HepG2 (cell line): ENCODE results near the gene AP1M2. TPM values are rescaled to one million over a fixed set of nuclear protein-coding genes. Genes with fewer than 3 reads are reported as not detected.

ENCODE experiments used
- CEBPB ChIP-seq: IDR thresholded peaks from 2 replicates; pipeline ENCODE4 v1.6.1; 2011; ENCODE audit warnings: low read depth, low read length, improper control_type of control experiment, borderline replicate concordance
- ERF ChIP-seq: IDR thresholded peaks from 2 replicates; pipeline ENCODE4 v1.6.1; 2018; ENCODE audit warnings: missing biosample characterization, missing genetic modification reagents
- FOXM1 ChIP-seq: sonication (generic); formaldehyde crosslinking; IDR thresholded peaks from 2 replicates; pipeline ENCODE4 v1.5.0; 2020; ENCODE audit warnings: missing genetic modification reagents
- IRF9 ChIP-seq: sonication (generic); formaldehyde crosslinking; IDR thresholded peaks from 2 replicates; pipeline ENCODE4 v1.8.0; 2022; ENCODE audit warnings: missing genetic modification reagents, mild to moderate bottlenecking, borderline replicate concordance
- MBD4 ChIP-seq: IDR thresholded peaks from 2 replicates; pipeline ENCODE4 v1.6.1; 2012; ENCODE audit warnings: low read length, inconsistent platforms, borderline replicate concordance
- MXD3 ChIP-seq: IDR thresholded peaks from 2 replicates; pipeline ENCODE4 v1.6.1; 2016; ENCODE audit warnings: mild to moderate bottlenecking, missing biosample characterization, missing genetic modification reagents
- NKX3-1 ChIP-seq: sonication (generic); formaldehyde crosslinking; IDR thresholded peaks from 2 replicates; pipeline ENCODE4 v1.5.0; 2020; ENCODE audit warnings: missing genetic modification reagents
- NR2F1 ChIP-seq, 2 experiments: fragments of 450-650 bp in 1 of 2; formaldehyde crosslinking in 1 of 2; IDR thresholded peaks; 2 replicates each; pipeline versions ENCODE4 v1.5.0 to v1.6.1; 2016 to 2020; ENCODE audit warnings: mild to moderate bottlenecking in 1 of 2, missing compliant biosample characterization in 1 of 2, missing genetic modification reagents in 1 of 2, moderate library complexity in 1 of 2
- PATZ1 ChIP-seq: sonication (generic); formaldehyde crosslinking; IDR thresholded peaks from 2 replicates; pipeline ENCODE4 v1.4.0; 2020; ENCODE audit warnings: missing genetic modification reagents
- POGZ ChIP-seq: sonication (generic); formaldehyde crosslinking; IDR thresholded peaks from 2 replicates; pipeline ENCODE4 v1.4.0; 2020; ENCODE audit warnings: mild to moderate bottlenecking, missing genetic modification reagents
- POLR2G ChIP-seq: fragments of 200-400 bp; formaldehyde crosslinking; IDR thresholded peaks from 2 replicates; pipeline ENCODE4 v1.6.1; 2018; ENCODE audit warnings: mild to moderate bottlenecking, low read depth, low read length, moderate library complexity
- SIN3A ChIP-seq: IDR thresholded peaks from 2 replicates; pipeline ENCODE4 v1.6.1; 2011; ENCODE audit warnings: low read depth, mild to moderate bottlenecking, control low read depth, low read length, borderline replicate concordance
- TBX3 ChIP-seq: fragments of 450-650 bp; IDR thresholded peaks from 2 replicates; pipeline ENCODE4 v1.6.1; 2017; ENCODE audit warnings: antibody characterized with exemption, mild to moderate bottlenecking, inconsistent platforms, borderline replicate concordance
- TOE1 ChIP-seq: sonication (generic); formaldehyde crosslinking; IDR thresholded peaks from 2 replicates; pipeline ENCODE4 v1.4.0; 2020; ENCODE audit warnings: mild to moderate bottlenecking, missing genetic modification reagents
- USF2 ChIP-seq, 2 experiments: sonication (generic) in 1 of 2; formaldehyde crosslinking in 1 of 2; IDR thresholded peaks; 2 replicates each; pipeline versions ENCODE4 v1.5.1 to v1.6.1; 2011 to 2020; ENCODE audit warnings: borderline replicate concordance in 1 of 2, low read depth in 1 of 2, low read length in 1 of 2, mild to moderate bottlenecking in 1 of 2, missing genetic modification reagents in 1 of 2, moderate library complexity in 1 of 2
- ZFP1 ChIP-seq: IDR thresholded peaks from 2 replicates; pipeline ENCODE4 v1.6.1; 2016
- ZFP90 ChIP-seq: sonication (generic); formaldehyde crosslinking; IDR thresholded peaks from 2 replicates; pipeline ENCODE4 v1.8.0; 2022; ENCODE audit warnings: missing genetic modification reagents, mild to moderate bottlenecking, inconsistent platforms, borderline replicate concordance
- ZNF687 ChIP-seq: sonication (generic); formaldehyde crosslinking; IDR thresholded peaks from 2 replicates; pipeline ENCODE4 v1.5.1; 2020; ENCODE audit warnings: mild to moderate bottlenecking, missing genetic modification reagents, moderate library complexity
- polyA plus RNA-seq, 8 experiments: library from polyadenylated mRNA; depleted of rRNA in 3 of 8; stranded (reverse) in 7 of 8; unstranded in 1 of 8; fragments of >200 nt; fragmentation: Illumina TruSeq in 4 of 8; extraction: Trizol in 4 of 8; gene quantifications; 2 replicates each; pipeline versions ENCODE4 v1.2.1 to v1.2.3, GENCODE V29; 2011 to 2016; ENCODE audit warnings: low read depth in 4 of 8, missing spikeins in 1 of 8, mixed read lengths in 1 of 8; ENCODE audit not compliant: insufficient read depth in 1 of 8
- total RNA-seq, 5 experiments: library from RNA; depleted of rRNA; stranded (reverse); fragments of >200 nt; fragmentation: Illumina TruSeq; extraction: Trizol; gene quantifications; 2 replicates each; pipeline ENCODE4 v1.2.3, GENCODE V29; 2016; ENCODE audit warnings: low read depth in 1 of 5

Gene AP1M2
- total and polyA plus RNA-seq, 2 of the 13 experiments (the other 11 are each of a cell fraction or from before 2014, with no cell fraction given), result 6.3 to 76.8 TPM

GRCh38 chr19:10568826-10569651, 18.1 kb downstream of the AP1M2 start, which contains the start of gene CDKN2D (continued):
- TF ChIP-seq NR2F1 (CRISPR knock-in tag; IDR thresholded peaks at IDR 0.05), result 0 out of 4 replicates have a peak, but pooled peaks of 1 of the 2 experiments have one; percentile 15
- TF ChIP-seq NKX3-1 (CRISPR knock-in tag), result peak; percentile 37; the same call in 1 of the 2 replicates
- TF ChIP-seq TBX3, result no peak
- TF ChIP-seq ZFP1 (CRISPR knock-in tag), result 0 out of 2 replicates have a peak, but pooled peaks have one; percentile 65
- TF ChIP-seq ERF (CRISPR knock-in tag), result peak; percentile 43
- peak; percentile 66; the same call in 1 of the 2 replicates for TF ChIP-seq POGZ (CRISPR knock-in tag)
- peak; percentile 97 for TF ChIP-seq SIN3A
- peak; percentile 82 for TF ChIP-seq ZNF687 (CRISPR knock-in tag)
- peak; percentile 67; the same call in 1 of the 2 replicates for TF ChIP-seq ZFP90
- 0 out of 2 replicates have a peak, but pooled peaks have one; percentile 37 for TF ChIP-seq TOE1 (CRISPR knock-in tag)
- no peak for TF ChIP-seq USF2 (IDR thresholded peaks at IDR 0.05; ENCODE audit: low read depth, low read length)
- no peak for TF ChIP-seq USF2 (CRISPR knock-in tag; IDR thresholded peaks at IDR 0.05; ENCODE audit: borderline replicate concordance)
- TF ChIP-seq MXD3 (CRISPR knock-in tag), result peak; percentile 36; the same call in 1 of the 2 replicates
- TF ChIP-seq FOXM1 (CRISPR knock-in tag), result peak; percentile 97
- TF ChIP-seq PATZ1 (CRISPR knock-in tag), result 0 out of 2 replicates have a peak, but pooled peaks have one; percentile 32
- no peak for TF ChIP-seq IRF9
- TF ChIP-seq POLR2G, result peak; percentile 71
- no peak for TF ChIP-seq MBD4
- peak; percentile 60; the same call in 1 of the 2 replicates for TF ChIP-seq CEBPB
